NCI-H2196 (cell line): Measurements from ENCODE around the gene TOR1B.
A peak's percentile ranks its signal among the peaks of the same experiment; 100 is the strongest.

ENCODE experiments used
- DNase-seq: peaks from one replicate; lab custom pipeline; 2025; ENCODE audit not compliant: unreplicated experiment; lab: John Stamatoyannopoulos, UW

Gene TOR1B

GRCh38 chr9:129813661-129814060 is 10.7 kb downstream of the TOR1B start:
- no peak for DNase-seq

- no peak for DNase-seq
These were observed 11.6 kb downstream of the TOR1B start for GRCh38 chr9:129814432-129815223.

GRCh38 chr9:129815278-129815677 is 12.3 kb downstream of the TOR1B start:
- DNase-seq, result no peak

- no peak for DNase-seq
These were observed 13.8 kb downstream of the TOR1B start for GRCh38 chr9:129816501-129817435.

- DNase-seq, result no peak
These were observed 20.0 kb downstream of the TOR1B start for GRCh38 chr9:129822898-129823541.

GRCh38 chr9:129823542-129823934 is 20.6 kb downstream of the TOR1B start:
- no peak for DNase-seq

GRCh38 chr9:129823935-129824601 is 21.1 kb downstream of the TOR1B start, which contains the start of gene TOR1A:
Gene TOR1A (minus strand): TSS chr9:129824136. CDS start chr9:129824085, 51 bp downstream.
- peak; percentile 92 for DNase-seq

GRCh38 chr9:129826344-129826743 is 23.4 kb downstream of the TOR1B start:
- no peak for DNase-seq

- no peak for DNase-seq
These were observed 23.8 kb downstream of the TOR1B start for GRCh38 chr9:129826759-129827158.

GRCh38 chr9:129828051-129828450 is 25.1 kb downstream of the TOR1B start:
- no peak for DNase-seq

GRCh38 chr9:129828969-129829368 is 26.0 kb downstream of the TOR1B start:
- no peak for DNase-seq

GRCh38 chr9:129832982-129833381 is 30.0 kb downstream of the TOR1B start:
- no peak for DNase-seq

- no peak for DNase-seq
These were observed 31.6 kb downstream of the TOR1B start for GRCh38 chr9:129834489-129835127.

- peak; percentile 99 for DNase-seq
These were observed 32.3 kb downstream of the TOR1B start, which contains the start of the genes C9orf78 and USP20 for GRCh38 chr9:129835128-129835859. Gene C9orf78 (minus strand): TSS chr9:129835275. CDS start chr9:129835221, 54 bp downstream. Gene USP20 (plus strand): TSS chr9:129835458. CDS start chr9:129852556, 17,098 bp downstream.

GRCh38 chr9:129835860-129836223 is 32.9 kb downstream of the TOR1B start:
- DNase-seq, result no peak

- no peak for DNase-seq
These were observed 33.5 kb downstream of the TOR1B start for GRCh38 chr9:129836311-129837007.

GRCh38 chr9:129838707-129839259 is 35.8 kb downstream of the TOR1B start:
- DNase-seq, result no peak

GRCh38 chr9:129839324-129840023 is 36.5 kb downstream of the TOR1B start:
- DNase-seq, result peak; percentile 45
